GM12891 (cell line): ENCODE measurements around the gene MANF.

Experiments
- PAX5 ChIP-seq: IDR thresholded peaks from 2 replicates; pipeline ENCODE4 v1.6.1; 2011; ENCODE audit warnings: low read length, moderate library complexity, mild to moderate bottlenecking; ENCODE audit not compliant: insufficient read depth, severe bottlenecking
- POLR2A ChIP-seq: IDR thresholded peaks from 2 replicates; pipeline ENCODE4 v1.6.1; 2011; ENCODE audit warnings: low read depth, low read length, control low read depth
- POLR2AphosphoS5 ChIP-seq: IDR thresholded peaks from 2 replicates; pipeline ENCODE4 v1.6.1; 2011; ENCODE audit warnings: low read depth, low read length, control low read depth

GRCh38 chr3:51384055-51384725 lies 901 bp upstream of the MANF start:
- TF ChIP-seq POLR2A (no peak), POLR2AphosphoS5 (no peak), PAX5 (no peak)
